Stimulated activated CD4-positive, alpha-beta T cell treated with anti-CD3 and anti-CD28 coated beads, Interleukin-4, amount 100 ng/mL, for 1 hour (primary cell): ENCODE measurements around the gene ADGRV1.
"Not testable (repeated sequence)": the region's sequence is repeated elsewhere in the genome, so short reads cannot be mapped to it uniquely, and the experiment has no call there.

ENCODE experiments used
- DNase-seq: peaks from one replicate; pipeline ENCODE4 v3.0.0-alpha.2; 2020

Gene ADGRV1

DNA sequence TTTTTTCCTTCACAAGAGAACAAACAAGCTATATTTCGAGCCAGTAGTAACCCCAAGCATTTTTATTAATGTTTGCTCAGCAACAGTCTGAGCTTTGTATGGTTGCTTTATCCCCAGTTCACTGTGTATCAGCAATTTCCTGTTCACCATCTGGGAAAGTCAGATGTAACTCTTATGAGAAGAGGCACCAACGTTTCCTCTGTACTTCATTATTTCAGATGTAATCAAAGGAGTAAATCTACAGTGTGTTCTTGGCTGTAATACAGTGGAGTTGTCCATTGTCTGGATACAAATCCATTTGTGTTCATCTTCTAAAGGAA lies 484.3 kb downstream of the ADGRV1 start:
- no peak for DNase-seq

DNA sequence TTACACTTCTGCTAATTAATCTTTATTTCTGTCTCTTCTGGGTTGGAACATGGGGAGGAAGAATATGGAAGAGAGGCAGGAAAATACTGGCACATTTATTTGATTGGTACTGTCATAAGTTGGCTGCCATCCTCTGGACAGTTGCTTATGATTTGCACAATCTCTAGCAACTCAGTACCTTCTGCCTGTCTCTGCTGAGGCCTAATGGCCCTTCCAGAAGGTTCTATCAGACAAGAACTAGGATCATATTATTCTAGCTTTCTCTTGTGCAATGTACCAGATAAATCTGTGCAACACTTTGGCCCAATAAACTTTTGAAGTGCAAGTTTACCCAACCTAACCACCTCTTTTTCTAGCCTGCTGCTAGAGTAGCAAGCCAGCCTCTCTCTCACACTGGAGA lies 489.5 kb downstream of the ADGRV1 start:
- DNase-seq: no peak

DNA sequence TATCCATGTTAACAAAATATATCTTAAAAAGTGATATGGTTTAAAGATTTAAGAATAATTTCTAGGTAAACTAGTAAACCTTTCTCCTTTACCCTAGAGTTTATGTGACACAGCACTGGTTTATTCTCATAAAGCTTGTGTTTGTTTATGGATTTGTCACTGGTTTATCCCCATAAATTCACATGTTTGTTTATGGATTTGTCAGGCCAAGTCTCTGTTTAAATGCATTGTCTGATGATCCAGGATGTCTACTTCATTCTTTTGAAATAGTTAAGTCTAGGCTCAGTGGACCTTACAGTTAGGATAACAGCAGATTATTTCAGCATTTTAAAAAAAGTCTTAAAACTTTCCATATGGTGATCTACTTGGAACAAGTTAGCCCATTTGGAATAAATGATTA lies 490.5 kb downstream of the ADGRV1 start:
- no peak for DNase-seq

DNA sequence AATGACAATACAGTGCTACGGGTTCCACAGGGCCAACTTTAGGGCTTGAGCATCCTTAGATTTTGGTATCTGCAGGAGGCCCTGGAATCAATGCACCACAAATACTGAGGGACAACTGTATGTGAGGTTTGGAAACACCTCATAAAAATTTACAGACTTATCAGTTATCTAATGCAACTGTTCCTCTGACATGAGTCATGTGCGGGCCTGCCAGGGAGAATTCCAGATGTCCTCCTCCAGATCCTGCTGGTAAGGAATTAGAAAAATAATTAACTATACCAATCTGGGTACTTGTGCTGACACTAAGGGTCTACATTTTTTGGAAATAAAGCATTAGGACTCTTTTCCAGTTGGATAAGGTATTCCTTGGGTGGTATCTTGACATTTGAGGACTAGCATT lies 491.2 kb downstream of the ADGRV1 start:
- no peak for DNase-seq

DNA sequence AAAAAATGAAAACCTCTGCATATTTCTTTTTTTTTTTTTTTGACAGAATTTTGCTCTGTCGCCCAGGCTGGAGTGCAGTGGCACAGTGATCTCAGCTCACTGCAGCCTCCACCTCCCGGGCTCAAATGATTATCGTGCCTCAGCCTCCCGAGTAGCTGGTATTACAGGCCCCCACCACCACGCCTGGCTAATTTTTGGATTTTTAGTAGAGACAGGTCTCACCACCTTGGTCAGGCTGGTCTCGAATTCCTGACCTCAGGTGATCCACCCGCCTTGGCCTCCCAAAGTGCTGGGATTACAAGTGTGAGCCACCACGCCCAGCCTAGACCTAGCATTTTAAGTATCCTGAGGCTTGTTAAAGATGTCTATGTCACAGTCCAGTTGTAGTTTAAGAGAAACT lies 493.8 kb downstream of the ADGRV1 start:
- not testable (repeated sequence) for DNase-seq

DNA sequence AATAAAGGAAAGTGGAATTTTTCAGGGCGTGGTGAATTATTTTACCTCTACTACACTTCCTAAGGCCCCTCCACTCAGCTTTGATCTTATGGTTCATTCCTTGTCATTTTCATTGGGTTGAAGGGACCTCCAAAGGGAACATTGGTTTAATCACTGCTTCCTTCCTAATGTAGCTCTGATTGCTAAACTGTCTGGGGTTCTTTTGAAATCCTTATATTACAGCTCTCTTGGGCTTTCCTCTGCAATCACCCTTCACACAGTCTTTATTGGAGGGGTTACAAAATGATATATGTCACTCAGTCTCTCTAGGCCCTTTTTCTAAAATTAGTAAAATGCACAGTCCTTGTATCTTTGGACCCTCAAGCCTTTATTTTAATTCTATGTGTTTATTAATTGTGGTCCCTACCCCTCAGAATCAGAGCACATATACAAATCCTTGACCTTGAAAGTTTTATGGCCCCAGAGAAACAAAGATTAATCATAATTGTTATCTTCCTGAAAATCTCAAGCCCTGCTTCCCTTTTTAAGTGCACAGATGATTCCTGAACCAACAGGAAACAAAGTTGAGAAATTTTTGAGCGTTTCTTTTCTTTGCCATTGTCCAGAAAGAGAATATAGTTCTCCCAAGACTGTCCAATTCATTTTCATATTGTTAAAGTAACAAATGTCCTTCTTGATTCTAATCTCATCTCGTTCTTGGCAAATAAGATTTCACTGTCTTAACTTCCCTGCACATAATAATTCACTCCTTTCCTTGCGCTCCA lies 494.6 kb downstream of the ADGRV1 start:
- no peak for DNase-seq

DNA sequence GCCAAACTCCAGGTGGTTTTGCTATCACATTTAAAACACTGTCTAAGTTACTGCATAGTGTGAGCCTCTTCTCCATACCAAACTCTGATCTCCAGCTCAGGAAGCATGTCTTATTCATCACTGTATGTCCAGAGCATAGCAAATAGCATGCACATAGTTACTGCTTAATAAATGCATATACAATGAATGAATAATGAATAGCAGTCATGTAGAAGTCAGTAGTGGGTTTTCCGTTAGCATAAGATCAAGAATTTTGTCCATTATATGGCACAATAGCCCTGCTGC lies 495.1 kb downstream of the ADGRV1 start:
- DNase-seq: no peak

DNA sequence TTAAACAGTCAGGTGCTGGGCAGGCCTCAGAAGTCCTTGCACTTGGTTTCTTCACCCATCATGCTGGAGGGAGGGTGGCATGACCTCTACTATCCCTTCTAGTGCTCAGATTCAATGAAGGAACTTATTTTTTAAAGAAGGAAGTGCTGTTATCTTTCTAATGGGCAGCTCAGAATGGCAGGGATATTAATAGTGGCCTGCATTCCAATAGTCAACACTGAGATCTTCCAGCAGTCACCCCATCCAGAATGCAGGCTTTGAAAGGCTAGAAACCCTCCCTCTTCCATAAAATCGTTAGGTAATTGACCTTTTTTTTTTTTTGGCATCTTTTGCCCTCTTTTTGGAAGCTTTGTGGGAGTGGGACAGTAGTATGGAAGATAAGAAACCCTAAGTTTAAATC lies 499.6 kb downstream of the ADGRV1 start:
- DNase-seq: no peak

DNA sequence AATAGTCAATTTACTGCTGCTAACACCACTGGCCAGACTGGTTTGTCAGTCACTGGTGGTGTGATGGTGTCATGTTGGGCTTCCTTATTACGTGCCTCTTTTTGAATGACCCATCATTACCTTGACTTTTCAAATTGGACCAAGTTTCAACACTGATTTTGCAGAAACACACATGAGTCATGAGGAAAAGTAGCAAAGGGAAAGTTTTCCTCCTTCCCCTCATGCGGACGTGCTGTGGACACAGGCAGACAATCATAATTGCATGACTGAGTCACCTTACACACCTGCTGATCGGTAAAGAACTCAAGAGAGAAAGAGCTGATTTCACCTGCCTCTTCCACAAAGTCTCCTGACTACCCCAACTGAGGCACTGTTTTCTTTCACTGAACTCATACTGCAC lies 500.0 kb downstream of the ADGRV1 start:
- DNase-seq: no peak

DNA sequence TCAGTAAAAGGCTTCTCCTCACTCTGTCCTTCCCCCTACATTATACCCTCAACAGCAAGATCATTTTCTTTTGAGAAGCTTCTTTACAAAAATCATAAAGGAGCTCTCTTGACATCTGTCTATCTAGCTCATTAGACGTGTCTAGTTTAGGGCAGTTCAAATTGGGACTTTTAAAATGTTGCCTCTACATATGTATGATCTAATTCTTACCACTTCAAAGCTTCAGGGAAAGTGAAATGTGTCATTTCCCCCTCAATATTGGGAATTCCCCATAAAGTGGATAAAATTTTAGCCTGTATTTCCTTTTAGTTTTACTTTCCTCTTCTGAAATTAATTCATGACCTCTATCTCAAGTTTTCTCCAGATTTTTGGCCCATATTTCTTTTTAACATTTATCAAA lies 500.8 kb downstream of the ADGRV1 start:
- DNase-seq: no peak

DNA sequence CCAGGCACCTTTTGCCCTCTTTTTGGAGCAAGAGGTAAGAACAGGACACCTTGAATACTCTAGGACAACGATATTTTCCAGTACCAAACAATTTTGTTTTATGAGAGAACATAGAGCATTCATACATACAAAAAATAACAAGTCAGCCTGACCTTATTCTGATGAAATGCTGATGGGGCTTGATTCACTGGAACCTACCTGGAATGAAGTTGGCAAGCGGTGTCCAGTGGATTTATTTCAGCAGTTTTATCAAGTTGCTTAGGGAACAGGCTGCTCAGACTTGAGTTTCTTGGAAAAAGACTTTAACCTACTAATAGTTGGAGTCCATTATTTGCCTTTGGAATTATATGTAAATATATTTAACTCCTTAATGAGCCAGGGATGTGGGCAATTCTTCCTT lies 502.5 kb downstream of the ADGRV1 start:
- DNase-seq: no peak

DNA sequence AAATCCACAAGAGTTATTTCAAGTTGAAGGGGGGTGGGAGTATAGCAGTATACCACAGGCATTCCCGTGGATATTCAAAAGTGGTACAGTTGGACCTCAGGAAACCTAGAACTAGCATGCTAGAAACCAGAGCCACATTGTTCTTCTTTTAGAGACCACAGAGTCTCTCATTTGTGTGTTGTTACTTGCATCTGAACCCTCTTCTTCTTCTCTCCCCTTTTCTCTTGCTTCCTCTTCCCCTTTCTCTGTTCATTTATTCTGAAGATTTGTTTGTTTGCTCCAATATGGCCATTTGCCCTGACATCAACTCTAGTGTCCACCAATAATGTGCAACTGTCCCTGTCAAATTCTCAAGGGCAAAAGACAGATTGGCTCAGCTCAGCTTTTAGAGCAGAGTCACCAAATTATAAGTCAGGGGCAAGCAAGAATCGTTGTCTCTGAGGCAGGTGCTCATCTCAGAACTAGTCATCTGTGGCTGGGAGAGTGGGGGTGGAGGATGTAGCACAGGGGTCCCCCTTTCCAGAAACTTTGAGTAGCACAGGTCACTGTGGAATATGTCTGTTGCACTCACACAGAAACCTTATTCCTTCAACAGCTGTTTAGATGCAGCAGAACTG lies 503.5 kb downstream of the ADGRV1 start:
- DNase-seq: no peak

DNA sequence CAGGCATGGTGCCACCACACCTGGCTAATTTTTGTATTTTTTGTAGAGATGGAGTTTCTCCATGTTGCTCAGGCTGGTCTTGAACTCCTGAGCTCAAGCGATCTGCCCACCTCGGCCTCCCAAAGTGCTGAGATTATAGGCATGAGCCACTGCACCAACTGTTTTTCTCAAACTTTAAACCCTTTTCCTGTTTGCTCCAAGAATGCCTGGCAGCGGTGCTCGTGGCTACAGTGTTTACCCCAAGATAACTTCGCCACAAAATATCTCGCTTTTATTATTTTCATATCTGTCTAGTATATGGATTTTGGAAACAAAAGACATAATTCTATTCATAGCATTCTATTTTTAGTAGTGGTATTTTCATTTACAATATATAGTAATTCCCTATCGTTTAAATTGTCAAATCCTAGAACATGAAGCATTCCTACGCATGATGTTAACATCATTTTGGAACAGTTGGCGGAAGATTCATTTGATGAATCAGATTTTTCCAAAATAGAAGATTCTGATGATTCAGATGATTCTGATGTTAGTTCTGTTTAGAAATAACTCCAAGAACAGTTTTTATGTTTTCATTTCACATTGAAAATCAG lies 504.6 kb downstream of the ADGRV1 start:
- DNase-seq: not testable (repeated sequence)

DNA sequence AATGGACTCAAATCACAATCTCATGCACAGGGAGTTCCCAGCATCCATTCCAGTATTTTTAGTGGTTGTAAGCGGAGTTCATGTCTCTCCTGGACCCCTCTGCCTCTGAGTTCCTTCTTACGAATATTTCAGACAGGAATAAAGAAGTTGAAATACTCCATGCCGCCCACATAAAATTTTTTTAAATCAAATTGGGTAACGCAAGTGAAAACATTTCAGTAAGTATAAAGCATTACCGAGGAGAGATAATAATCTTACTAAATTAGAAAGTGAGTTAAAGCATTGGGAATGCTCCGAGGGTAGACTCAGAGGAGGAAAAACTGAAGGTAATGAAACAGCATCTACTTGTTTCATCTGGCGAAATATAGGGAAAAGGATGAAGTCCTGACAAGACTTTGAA lies 506.9 kb downstream of the ADGRV1 start:
- no peak for DNase-seq

DNA sequence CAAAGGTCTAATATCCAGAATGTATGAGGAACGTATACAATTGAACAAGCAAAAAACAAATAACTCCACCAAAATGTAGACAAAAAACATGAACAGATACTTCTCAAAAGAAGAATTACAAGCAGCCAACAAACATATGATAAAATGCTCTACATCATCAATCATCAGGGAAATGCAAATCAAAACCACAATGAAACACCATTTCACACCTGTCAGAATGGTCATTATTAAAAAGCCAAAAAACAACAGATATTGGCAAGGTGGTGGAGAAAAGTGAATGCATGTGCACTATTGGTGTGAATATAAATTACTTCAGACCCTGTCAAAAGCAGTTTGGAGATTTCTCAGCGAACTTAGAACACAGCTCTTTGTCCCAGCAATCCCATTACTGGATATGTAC lies 510.8 kb downstream of the ADGRV1 start:
- DNase-seq: no peak

DNA sequence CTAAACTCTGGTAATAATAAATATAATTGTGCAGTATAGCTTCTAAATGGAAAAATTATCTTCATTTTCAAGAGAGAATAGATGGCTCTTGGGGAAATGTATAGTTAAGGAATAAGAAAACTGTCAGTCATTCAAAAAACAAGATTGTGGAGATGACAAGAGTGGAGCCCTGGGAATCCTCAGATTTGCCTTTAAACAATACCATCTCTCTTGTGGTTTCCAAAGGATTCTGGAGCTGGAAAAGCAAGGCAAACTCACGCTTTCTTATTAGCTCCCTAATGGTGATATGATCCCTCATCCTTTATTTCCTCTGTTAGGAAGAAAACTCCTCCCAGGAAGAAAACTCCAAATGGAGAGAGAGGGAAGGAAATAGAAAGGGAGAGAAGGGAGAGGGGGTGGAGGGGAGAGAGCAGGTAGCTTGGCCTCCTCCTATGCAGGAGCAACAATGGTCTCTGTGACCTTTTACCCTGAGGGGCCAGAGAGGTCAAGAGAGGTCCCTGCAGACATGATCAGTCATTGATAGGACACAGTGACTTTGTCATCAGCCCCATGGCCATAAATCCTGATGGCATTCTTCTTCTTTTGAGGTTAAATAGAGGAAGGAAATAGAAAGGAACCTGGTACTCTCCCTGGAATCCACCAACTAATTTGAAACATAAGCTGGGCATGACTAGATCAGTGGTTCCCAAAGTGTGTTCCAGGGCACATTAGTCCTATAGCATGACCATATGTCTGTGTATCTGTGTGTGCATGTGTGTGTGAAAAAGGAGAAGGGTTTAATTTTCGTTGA lies 512.4 kb downstream of the ADGRV1 start:
- no peak for DNase-seq

DNA sequence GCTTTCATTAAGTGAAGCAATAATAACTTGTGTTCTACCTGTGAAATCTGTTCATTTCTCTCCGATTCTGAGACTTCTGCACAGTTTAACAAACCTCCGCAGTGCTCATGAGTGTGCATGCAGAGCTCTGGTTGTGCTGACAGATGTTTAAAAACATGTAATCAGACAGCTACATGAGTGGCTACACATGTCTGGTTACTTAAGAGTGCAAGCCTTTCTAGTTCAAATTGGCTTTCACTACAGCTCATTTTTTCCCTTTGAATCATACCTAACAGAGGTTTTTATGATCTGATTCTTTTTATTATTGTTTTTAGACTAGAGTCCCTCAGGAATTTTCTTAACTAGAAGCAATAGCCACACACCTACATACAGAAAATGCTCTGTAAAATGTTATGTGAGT lies 514.3 kb downstream of the ADGRV1 start:
- no peak for DNase-seq

DNA sequence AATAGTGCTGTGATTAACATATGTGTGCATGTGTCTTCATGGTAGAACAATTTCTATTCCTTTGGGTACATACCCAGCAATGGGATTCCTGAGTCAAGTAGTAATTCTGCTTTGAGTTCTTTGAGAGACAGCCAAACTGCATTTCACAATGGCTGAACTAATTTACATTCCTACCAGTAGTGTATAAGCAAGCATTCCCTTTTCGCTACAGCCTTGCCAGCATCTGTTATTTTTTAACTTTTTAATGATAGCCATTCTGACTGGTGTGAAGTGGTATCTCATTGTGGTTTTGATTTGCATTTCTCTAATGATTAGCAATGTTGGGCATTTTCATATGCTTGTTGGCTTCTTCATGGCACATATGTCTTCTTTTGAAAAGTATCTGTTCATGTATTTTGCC lies 516.0 kb downstream of the ADGRV1 start:
- no peak for DNase-seq

DNA sequence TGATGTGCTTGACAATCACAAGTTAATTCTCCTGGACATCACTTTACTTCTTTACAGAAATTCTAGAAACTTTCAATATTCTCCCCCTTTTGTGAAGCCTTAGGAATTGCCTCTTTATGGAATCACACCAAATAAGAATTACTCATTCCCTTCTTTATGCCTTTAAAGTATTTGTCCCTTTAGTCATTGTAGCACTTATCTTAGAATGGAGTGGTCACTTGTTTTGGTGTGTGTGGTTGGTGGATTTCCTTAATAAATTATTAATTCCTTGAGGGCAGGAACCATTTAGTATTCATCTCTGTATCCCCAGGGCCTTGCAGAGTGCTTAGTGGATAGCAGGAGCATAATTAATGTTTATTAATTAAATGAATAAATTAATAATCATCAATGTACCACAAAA lies 517.5 kb downstream of the ADGRV1 start:
- DNase-seq: no peak

DNA sequence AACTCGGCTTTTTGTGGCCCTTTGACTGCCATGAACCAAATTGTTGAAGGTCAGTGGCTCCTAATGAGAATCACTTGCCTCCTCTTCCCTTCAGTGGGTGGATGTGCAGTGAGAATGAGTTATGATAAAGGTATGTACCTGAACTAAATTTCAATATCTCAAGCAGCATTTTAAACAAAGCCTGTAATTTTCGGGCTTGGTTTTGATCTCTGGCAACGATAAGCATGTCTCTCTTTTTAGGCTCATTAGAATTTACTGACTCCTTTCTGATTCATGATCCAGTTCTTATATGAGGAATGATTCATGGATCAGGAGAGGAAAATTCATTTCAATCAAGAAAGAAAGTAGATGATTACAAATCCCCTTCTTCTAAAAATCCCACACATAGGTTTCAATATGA lies 519.0 kb downstream of the ADGRV1 start:
- no peak for DNase-seq

DNA sequence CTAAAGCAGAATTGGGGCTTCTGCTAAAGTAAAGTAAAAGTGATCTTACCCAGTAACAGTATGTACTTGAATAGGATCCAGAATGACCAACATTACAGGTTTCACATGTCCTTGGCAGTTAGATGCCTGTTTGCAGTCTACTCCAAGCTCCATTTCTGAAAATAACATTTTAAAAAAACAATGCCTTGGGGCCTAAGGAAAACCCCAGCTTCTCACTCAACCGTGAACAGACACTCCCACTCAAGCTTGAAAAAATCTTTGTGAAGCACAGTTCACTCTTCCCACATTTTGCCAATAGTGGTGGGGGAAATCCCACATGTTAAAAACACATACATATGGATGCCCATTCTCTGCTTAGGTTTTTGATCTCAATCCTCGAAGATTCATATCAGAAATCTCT lies 520.4 kb downstream of the ADGRV1 start:
- DNase-seq: no peak

DNA sequence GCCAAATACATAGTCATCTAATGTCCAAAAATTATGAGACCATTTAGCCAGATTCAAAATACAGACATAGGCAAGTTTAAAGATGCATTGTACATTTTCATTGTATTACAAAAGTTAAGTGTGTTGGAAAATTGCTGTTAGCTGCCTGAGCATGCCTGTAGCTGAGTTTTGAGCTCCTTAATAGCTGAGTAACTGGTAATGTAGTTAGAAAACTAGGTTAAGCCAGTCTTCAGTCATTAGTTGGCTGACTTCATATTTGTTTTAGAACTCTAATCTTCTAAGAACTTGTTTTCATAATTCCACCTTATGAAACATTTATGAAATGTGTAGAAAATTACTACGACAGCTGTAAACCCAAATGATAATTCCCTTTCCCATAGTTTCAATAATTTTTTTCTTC lies 531.2 kb downstream of the ADGRV1 start:
- no peak for DNase-seq

DNA sequence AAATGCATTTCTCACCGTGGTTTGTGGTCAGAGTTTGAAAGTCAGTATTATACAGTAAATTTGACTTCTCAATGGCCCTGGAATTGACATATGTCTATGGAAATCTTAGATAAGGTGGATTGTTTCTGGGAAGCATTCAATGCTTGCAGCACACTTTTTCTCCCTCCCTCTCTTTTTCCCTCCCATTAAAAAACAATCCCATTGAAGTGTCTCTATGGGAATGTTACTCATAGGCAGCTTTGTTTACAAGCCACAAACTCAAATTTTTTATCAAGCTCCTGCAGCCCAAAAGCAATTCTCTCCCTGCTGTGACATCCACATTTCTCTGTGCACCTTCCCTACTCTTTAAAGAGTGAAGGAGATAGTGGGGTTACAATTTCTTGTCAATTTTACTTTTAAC lies 532.4 kb downstream of the ADGRV1 start:
- no peak for DNase-seq
